HL-60 (cell line): Measurements from ENCODE around the gene LIMK2.

ENCODE experiments used
- GABPA ChIP-seq: IDR thresholded peaks from 2 replicates; pipeline ENCODE4 v1.6.1; 2012; ENCODE audit warnings: low read depth
- POLR2AphosphoS5 ChIP-seq: IDR thresholded peaks from 2 replicates; pipeline ENCODE4 v1.6.1; 2012; ENCODE audit warnings: low read depth
- TF ChIP-seq, protein P1 (sequence below): IDR thresholded peaks from one replicate; pipeline ENCODE4 v1.5.1; 2011; ENCODE audit warnings: low read length, control low read depth, inconsistent platforms; ENCODE audit not compliant: insufficient read depth

DNA sequence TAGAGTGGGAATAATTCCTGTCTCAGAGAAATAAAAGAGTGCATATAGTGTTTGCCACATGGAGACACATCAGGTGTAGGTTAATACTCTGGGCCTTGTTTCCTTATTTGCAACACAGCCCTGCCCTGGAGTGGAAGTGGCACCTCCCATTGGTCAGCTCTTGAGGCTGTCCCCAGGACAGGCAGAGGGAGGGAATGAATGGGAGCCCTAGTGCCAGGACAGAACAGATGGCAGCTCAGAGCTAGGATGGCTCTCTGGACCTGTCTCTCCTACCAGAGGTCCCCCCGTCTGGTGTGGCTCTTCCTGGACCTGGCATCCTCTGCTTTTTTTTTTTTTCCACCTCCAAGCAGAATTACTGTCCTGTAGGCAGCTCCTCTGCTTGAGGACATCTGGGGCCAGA, 35.6 kb downstream of the LIMK2 start:
- TF ChIP-seq, protein P1, sequence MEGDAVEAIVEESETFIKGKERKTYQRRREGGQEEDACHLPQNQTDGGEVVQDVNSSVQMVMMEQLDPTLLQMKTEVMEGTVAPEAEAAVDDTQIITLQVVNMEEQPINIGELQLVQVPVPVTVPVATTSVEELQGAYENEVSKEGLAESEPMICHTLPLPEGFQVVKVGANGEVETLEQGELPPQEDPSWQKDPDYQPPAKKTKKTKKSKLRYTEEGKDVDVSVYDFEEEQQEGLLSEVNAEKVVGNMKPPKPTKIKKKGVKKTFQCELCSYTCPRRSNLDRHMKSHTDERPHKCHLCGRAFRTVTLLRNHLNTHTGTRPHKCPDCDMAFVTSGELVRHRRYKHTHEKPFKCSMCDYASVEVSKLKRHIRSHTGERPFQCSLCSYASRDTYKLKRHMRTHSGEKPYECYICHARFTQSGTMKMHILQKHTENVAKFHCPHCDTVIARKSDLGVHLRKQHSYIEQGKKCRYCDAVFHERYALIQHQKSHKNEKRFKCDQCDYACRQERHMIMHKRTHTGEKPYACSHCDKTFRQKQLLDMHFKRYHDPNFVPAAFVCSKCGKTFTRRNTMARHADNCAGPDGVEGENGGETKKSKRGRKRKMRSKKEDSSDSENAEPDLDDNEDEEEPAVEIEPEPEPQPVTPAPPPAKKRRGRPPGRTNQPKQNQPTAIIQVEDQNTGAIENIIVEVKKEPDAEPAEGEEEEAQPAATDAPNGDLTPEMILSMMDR = no peak
- TF ChIP-seq POLR2AphosphoS5 (no peak), GABPA (no peak)
